LHCN-M2 (cell line): ENCODE measurements around the gene XRRA1. TPM values are rescaled to one million over a fixed set of nuclear protein-coding genes. Genes with fewer than 3 reads are reported as not detected.
"Not testable (repeated sequence)": the region's sequence is repeated elsewhere in the genome, so short reads cannot be mapped to it uniquely, and the experiment has no call there.

Experiments used
- DNase-seq: peaks from one replicate; pipeline ENCODE4 v3.0.0-alpha.2; 2012; ENCODE audit warnings: low read depth
- polyA plus RNA-seq: library from polyadenylated mRNA; unstranded; fragments of >200 nt; gene quantifications from one replicate; pipeline ENCODE4 v1.2.1, GENCODE V29; 2012; ENCODE audit warnings: missing spikeins
- total RNA-seq: library from RNA; depleted of rRNA; stranded (reverse); fragments of >200 nt; gene quantifications from 2 replicates; pipeline ENCODE4 v1.2.3, GENCODE V29; 2014; rRNA removed

The XRRA1 gene
- total RNA-seq = 17.8 and 20.2 TPM in 2 replicates
- 7.8 TPM for polyA plus RNA-seq

- peak; percentile 98 for DNase-seq
Measured at GRCh38 chr11:74948898-74949752, at the start of gene XRRA1, which contains the start of gene SPCS2. Gene XRRA1, minus strand, starts transcription at chr11:74949091. Its CDS starts 8,213 bp downstream, at chr11:74940878. Gene SPCS2, plus strand, starts transcription at chr11:74949266. Its CDS starts 20 bp downstream, at chr11:74949286.

GRCh38 chr11:74992852-74993251, 44.0 kb upstream of the XRRA1 start:
- DNase-seq = no peak

GRCh38 chr11:74990941-74991340, 42.0 kb upstream of the XRRA1 start:
- no peak for DNase-seq

GRCh38 chr11:74990150-74990549, 41.3 kb upstream of the XRRA1 start:
- DNase-seq = not testable (repeated sequence)

DNA sequence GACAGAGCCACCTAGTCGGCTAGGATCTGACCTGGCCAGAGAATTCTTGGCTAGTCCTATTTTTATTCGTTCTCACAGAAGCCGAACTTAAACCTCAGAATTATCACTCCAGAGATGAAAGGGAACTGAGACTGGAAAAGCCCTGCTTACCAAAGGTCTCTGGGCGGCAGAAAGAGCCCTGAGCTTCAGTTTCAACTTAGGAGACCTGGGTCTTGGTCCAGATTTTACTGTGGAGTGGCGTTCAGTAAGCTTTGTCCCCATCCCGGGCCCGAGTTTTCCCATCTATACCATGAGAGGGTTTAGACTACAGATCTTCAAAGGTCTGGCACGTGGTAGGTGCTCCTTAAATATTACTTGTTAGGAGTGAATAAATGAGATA, 40.4 kb upstream of the XRRA1 start:
- DNase-seq = no peak

- DNase-seq = peak; percentile 71
Measured at GRCh38 chr11:74988541-74989259, 39.8 kb upstream of the XRRA1 start, which contains the start of gene NEU3. Gene NEU3, plus strand, starts transcription at chr11:74988933. Its CDS starts 128 bp downstream, at chr11:74989061.

DNA sequence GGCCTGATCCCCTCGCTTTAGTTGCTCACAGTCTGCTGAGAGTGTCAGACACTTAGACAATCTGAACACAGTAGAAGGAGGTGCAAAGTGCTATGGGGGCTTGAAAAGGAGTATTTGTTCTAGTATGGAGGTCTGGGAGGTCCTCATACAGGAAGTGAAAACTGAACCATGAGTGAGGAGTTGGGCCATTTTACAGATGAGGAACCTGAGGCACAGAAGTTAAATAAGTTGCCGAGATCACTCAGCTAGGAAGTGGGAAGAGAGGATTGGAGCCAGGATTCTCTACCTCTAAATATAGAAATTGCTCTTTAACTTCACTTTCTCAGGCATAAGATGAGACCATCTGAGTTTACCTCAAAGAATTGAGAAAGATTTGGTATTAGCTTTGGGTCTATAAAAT, 35.8 kb upstream of the XRRA1 start:
- DNase-seq = no peak

DNA sequence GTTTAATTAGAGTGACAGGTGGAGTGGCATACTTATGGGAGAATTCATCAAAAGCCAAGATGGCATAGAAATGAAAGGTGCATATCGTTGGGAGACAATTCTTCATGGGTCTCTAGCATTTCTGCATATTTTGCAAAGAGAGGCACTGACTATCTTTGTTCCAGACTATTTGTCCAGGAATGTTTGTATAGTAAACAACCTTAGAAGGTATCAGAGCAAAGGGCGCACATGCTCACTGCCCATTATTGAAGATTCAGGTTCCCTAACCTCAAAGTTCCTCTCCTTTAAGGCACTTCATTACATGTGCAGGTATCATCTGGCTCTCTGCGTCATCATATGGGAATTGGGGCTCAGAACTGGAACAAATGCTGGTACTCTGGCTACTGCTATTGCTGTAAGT, 35.2 kb upstream of the XRRA1 start:
- no peak for DNase-seq

DNA sequence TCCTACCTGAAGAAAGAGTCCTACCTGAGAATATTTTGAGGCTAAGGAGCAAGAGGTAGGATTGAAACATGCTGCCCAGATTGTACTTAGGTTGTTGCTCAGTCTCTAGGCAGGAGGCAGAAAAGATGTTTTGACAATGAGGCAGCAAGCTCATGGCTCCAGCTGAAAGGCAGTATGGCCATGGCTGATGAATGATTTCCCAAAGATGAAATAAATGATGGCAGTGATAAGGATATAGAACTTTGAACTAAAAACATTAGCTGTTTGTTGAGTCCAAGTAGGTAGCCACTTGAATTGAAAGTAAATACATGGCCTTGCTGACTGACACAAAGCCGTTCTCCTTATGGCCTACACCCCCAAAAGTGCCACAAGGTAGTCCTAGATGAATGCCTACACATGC, 33.0 kb upstream of the XRRA1 start:
- DNase-seq = no peak

- DNase-seq = no peak
Measured at GRCh38 chr11:74980634-74981033, 31.7 kb upstream of the XRRA1 start.

- no peak for DNase-seq
Measured at GRCh38 chr11:74978041-74978440, 29.1 kb upstream of the XRRA1 start.

- no peak for DNase-seq
Measured at GRCh38 chr11:74971424-74971823, 22.5 kb upstream of the XRRA1 start.

- DNase-seq = no peak
Measured at GRCh38 chr11:74970852-74971395, 22.0 kb upstream of the XRRA1 start.

- DNase-seq = no peak
Measured at GRCh38 chr11:74966651-74967050, 17.8 kb upstream of the XRRA1 start.

GRCh38 chr11:74960128-74960527, 11.2 kb upstream of the XRRA1 start:
- not testable (repeated sequence) for DNase-seq

DNA sequence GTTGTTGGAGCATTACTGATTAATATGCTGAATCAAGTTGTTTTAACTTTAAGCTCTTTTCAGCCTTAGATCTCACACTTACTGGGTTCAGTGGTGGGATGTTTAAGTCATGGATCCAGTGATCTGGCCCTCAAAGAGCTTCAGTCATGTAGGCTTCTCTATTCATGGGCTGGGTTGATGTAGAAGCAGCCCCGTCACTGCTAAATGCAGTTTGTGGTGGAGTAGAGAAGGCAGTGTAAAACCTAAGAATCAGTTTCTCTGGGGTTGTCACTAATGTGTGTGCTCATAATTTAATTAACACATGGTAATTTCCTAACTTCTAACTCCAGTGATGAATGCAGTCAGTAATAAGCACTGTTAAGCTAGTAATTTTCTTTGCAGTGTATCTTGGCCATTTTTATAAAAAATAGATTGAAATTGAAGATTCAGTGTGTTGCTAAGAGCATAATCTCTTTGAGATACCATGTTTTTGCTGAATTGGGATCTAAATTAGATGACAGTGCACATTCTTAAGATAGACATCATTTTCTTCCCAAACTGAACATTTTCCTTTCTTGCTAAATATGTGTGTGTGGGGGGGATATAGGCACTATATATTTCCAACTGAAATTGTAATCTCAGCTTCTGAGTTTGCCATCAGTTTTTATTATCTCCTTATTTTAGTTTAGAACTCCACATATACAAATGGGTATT, 9.2 kb upstream of the XRRA1 start:
- DNase-seq = no peak

DNA sequence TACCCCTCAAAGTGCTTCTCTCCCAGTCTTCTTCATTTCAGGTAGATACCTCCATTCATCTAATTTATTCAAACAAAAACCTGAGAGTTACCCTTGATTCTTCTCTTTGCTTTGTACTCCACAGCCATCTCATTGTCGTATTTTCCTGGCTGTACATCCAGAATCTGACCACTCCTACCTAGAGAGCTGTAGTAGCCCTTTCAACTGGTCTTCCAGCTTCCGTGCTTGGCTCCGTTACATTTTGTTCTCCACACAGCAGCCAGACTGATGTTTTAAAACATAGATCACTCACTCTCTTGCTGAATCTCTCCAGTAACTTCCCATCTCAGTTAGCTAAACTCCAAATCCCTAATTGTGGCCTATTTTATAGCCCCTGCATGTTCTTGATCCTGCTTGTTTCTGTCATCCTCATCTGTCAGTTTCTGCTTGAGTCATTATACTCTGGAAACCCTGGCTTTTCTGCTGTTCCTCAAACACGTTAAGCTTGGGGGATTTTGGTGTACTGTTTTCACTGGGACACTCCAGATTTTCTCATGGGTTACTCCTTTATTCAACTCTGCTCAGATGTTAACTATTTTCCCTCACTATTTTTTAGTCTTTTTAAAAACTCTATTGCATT, 7.6 kb upstream of the XRRA1 start:
- no peak for DNase-seq

- DNase-seq = no peak
Measured at GRCh38 chr11:74954199-74954598, 5.3 kb upstream of the XRRA1 start.

DNA sequence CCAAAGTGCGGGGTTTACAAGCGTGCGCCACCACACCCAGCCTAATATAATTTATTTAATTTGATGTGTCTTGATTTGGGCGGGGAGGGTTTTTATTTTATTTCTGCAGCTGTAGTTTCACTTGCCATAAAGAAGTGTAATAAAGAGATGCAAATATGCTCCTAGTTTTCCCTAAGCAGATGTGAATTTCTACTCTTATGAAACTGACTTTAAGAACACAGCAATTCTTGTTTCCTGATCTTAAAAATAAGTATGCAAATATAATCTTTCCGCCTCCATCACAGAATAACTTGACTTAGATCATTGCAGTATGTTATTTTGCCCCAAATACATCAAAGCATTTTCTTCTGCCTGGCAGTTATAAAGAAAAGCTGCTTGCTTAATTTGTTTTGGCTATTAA, 4.6 kb upstream of the XRRA1 start:
- no peak for DNase-seq

GRCh38 chr11:74952752-74953151, 3.9 kb upstream of the XRRA1 start:
- no peak for DNase-seq

DNA sequence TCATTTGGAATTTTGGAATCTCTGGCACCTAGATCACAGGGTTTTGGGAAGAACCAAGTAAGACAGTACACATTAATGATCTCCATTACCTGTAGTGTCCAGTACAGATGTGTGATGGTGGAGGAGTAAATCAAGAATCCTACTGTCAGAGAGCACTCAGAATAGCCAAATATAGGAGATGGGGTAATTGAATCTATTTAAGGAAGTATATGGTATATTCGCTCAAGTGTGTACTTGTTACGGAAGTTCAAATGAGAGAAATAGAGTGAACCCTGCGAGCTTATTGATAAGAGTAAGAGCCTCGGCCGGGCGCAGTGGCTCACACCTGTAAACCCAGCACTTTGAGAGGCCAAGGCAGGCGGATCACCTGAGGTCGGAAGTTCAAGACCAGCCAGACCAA, 2.3 kb upstream of the XRRA1 start:
- no peak for DNase-seq
